Hair follicular keratinocyte (primary cell): Measurements from ENCODE around the gene GSE1. TPM values are rescaled to one million over a fixed set of nuclear protein-coding genes. Genes with fewer than 3 reads are reported as not detected.

Experiments used
- total RNA-seq: library from RNA; depleted of rRNA; stranded (reverse); fragments of >200 nt; gene quantifications from 2 replicates; pipeline ENCODE4 v1.2.3, GENCODE V29; 2015

GSE1 gene
- 8.2 and 13.7 TPM in 2 replicates for total RNA-seq

DNA sequence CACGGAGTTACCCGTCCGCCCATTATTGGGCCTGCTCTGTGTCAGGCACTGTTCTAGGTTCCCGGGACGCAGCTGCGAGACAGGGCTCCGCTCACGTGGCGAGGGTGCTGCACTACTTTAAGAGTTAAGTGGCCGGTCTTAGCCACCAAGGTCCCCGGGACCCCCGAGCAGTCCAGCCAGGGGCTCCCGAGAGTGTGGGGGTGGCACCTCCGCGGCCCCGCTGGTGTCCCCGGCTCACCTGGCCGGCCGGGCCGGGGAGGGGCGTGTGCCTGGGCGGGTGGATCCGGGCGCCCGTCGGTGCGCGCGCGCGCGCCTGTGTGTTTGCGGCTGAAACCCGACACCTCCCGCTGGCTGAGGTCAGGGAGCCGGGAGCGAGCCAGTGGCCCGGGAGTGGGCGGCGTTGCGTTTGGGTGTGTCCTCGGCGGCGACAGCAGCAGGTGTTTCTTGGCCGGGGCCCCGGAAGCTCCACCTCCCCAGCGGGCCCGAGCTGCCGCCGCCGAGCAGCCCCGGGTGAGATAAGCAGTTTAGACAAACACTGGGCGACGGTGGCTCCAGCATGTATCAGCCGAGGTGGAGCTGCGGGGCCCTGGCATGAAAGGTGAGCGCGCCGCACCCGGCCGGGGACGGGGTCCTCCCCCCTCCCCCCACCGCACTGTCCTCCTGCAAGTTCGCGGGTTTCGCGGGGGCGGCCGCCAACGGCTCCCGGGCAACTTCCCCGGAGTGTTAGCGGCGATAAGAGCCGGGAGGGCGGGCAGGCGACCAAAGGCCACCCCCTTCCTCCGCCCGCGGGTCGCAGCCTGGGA lies at the start of gene GSE1:
TSS of gene GSE1 (plus strand) at position 522 of the 803 bp plus-strand sequence. CDS start at position 592, 70 bp downstream.

DNA sequence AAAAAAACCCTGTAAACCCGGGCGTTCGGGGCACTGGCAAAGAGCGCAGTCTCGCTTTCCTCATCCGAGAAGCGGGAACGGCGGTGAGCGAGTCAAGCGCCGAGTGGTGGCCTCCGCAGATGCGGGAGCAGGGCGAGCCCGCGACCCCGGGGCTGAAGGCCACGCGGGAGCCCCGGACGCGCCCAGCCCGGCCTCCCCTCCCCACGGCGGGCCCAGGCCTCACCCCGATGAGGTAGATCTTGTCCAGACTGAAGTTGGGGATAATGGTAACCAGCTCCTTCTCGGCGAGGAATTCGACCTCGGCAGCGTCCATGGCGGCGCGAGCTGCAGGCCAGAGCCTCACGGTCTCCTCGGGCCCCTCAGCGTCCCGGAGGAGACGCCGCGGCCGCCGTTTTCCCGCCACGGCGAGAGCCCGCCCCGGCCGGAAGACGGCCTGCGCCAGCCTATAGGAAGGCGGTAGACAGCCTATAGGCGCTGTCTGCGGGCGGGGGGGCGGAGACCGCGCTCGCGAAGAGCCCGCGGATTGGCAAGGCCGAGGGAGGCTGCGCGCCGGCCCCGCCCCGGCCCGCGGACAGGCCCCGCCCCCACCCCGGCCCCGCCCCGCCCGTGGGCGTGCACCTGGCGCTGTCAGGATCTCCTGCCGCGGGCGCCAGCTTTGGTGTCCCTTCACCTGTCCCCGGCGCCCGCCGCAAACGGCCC lies 75.6 kb downstream of the GSE1 start, which contains the start of gene GINS2:
TSS of gene GINS2 (minus strand) at position 369 of the 699 bp plus-strand sequence. CDS start at position 313, 56 bp downstream.

Other genes starting within 250 kb of the GSE1 start
- 6.5 and 17.6 TPM in 2 replicates for gene GINS2, start 75.6 kb downstream of the GSE1 start, total RNA-seq
- gene C16orf74, start 137.8 kb downstream of the GSE1 start, total RNA-seq, result 156 and 176 TPM in 2 replicates
- 35.4 and 60.2 TPM in 2 replicates for gene EMC8, start 186.2 kb downstream of the GSE1 start, total RNA-seq
- 634 and 671 TPM in 2 replicates for gene COX4I1, start 186.4 kb downstream of the GSE1 start, total RNA-seq